HepG2 (cell line): Measurements from ENCODE around the gene ACADSB. TPM values are rescaled to one million over a fixed set of nuclear protein-coding genes. Genes with fewer than 3 reads are reported as not detected.
A peak's percentile ranks its signal among the peaks of the same experiment; 100 is the strongest.

Experiments used
- CAMTA2 ChIP-seq: sonication (generic); formaldehyde crosslinking; IDR thresholded peaks from 2 replicates; pipeline ENCODE4 v1.4.0; 2020; ENCODE audit warnings: mild to moderate bottlenecking, missing genetic modification reagents, borderline replicate concordance
- CHCHD3 ChIP-seq: sonication (generic); formaldehyde crosslinking; IDR thresholded peaks from 2 replicates; pipeline ENCODE4 v1.8.0; 2022; ENCODE audit warnings: mild to moderate bottlenecking, missing genetic modification reagents, moderate library complexity
- GATAD1 ChIP-seq: IDR thresholded peaks from 2 replicates; pipeline ENCODE4 v1.6.1; 2016; ENCODE audit warnings: missing genetic modification reagents, missing compliant biosample characterization
- GFI1 ChIP-seq: sonication (generic); formaldehyde crosslinking; IDR thresholded peaks from 2 replicates; pipeline ENCODE4 v1.5.0; 2020; ENCODE audit warnings: missing genetic modification reagents, mild to moderate bottlenecking, borderline replicate concordance
- HDAC2 ChIP-seq: sonication (generic); formaldehyde crosslinking; IDR thresholded peaks from 2 replicates; pipeline ENCODE4 v1.4.0; 2020; ENCODE audit warnings: missing genetic modification reagents
- HNRNPK ChIP-seq: fragments of 200-400 bp; formaldehyde crosslinking; IDR thresholded peaks from 2 replicates; pipeline ENCODE4 v1.6.1; 2018; ENCODE audit warnings: low read length, low read depth, moderate library complexity, mild to moderate bottlenecking; ENCODE audit not compliant: poor library complexity, severe bottlenecking
- ISL2 ChIP-seq: sonication (generic); formaldehyde crosslinking; IDR thresholded peaks from 2 replicates; pipeline ENCODE4 v1.5.0; 2020; ENCODE audit warnings: missing genetic modification reagents
- KDM6A ChIP-seq: IDR thresholded peaks from 2 replicates; pipeline ENCODE4 v1.6.1; 2016; ENCODE audit warnings: low read depth
- KLF9 ChIP-seq: IDR thresholded peaks from 2 replicates; pipeline ENCODE4 v1.6.1; 2016; ENCODE audit warnings: low read depth
- MAFF ChIP-seq: IDR thresholded peaks from 2 replicates; pipeline ENCODE4 v1.6.1; 2011; ENCODE audit warnings: low read depth, low read length, improper control_type of control experiment
- MEF2D ChIP-seq: sonication (generic); formaldehyde crosslinking; IDR thresholded peaks from 2 replicates; pipeline ENCODE4 v1.5.1; 2020; ENCODE audit warnings: mild to moderate bottlenecking, missing genetic modification reagents
- SIX1 ChIP-seq: sonication (generic); formaldehyde crosslinking; IDR thresholded peaks from 2 replicates; pipeline ENCODE4 v1.4.0; 2020; ENCODE audit warnings: missing genetic modification reagents, borderline replicate concordance
- STAT5B ChIP-seq: sonication (generic); formaldehyde crosslinking; IDR thresholded peaks from 2 replicates; pipeline ENCODE4 v1.4.0; 2020; ENCODE audit warnings: missing genetic modification reagents
- TBL1XR1 ChIP-seq: fragments of 150-350 bp; IDR thresholded peaks from 2 replicates; pipeline ENCODE4 v1.6.1; 2014; ENCODE audit warnings: borderline replicate concordance, low read length; ENCODE audit not compliant: partially characterized antibody
- TEAD2 ChIP-seq: sonication (generic); formaldehyde crosslinking; IDR thresholded peaks from 2 replicates; pipeline ENCODE4 v1.9.0; 2021; ENCODE audit warnings: missing genetic modification reagents
- TGIF2 ChIP-seq: IDR thresholded peaks from 2 replicates; pipeline ENCODE4 v1.6.1; 2016; ENCODE audit warnings: control low read depth, missing compliant biosample characterization
- YEATS4 ChIP-seq: sonication (generic); formaldehyde crosslinking; IDR thresholded peaks from 2 replicates; pipeline ENCODE4 v1.4.0; 2020; ENCODE audit warnings: missing genetic modification reagents, borderline replicate concordance
- ZFP90 ChIP-seq: sonication (generic); formaldehyde crosslinking; IDR thresholded peaks from 2 replicates; pipeline ENCODE4 v1.8.0; 2022; ENCODE audit warnings: missing genetic modification reagents, mild to moderate bottlenecking, inconsistent platforms, borderline replicate concordance
- ZNF121 ChIP-seq: sonication (generic); formaldehyde crosslinking; IDR thresholded peaks from 2 replicates; pipeline ENCODE4 v1.5.0; 2020; ENCODE audit warnings: mild to moderate bottlenecking, missing genetic modification reagents
- ZNF496 ChIP-seq: sonication (generic); formaldehyde crosslinking; IDR thresholded peaks from 2 replicates; pipeline ENCODE4 v1.8.1; 2023; ENCODE audit warnings: mild to moderate bottlenecking, moderate library complexity, missing genetic modification reagents; ENCODE audit not compliant: insufficient replicate concordance
- ZNF530 ChIP-seq: sonication (generic); formaldehyde crosslinking; IDR thresholded peaks from 2 replicates; pipeline ENCODE4 v1.5.0; 2020; ENCODE audit warnings: low read depth, mild to moderate bottlenecking, missing genetic modification reagents
- ZNF777 ChIP-seq: sonication (generic); formaldehyde crosslinking; IDR thresholded peaks from 2 replicates; pipeline ENCODE4 v1.4.0; 2020; ENCODE audit warnings: missing genetic modification reagents
- polyA plus RNA-seq, 8 experiments: library from polyadenylated mRNA; depleted of rRNA in 3 of 8; stranded (reverse) in 7 of 8; unstranded in 1 of 8; fragments of >200 nt; fragmentation: Illumina TruSeq in 4 of 8; extraction: Trizol in 4 of 8; gene quantifications; 2 replicates each; pipeline versions ENCODE4 v1.2.1 to v1.2.3, GENCODE V29; 2011 to 2016; ENCODE audit warnings: low read depth in 4 of 8, missing spikeins in 1 of 8, mixed read lengths in 1 of 8; ENCODE audit not compliant: insufficient read depth in 1 of 8
- total RNA-seq, 5 experiments: library from RNA; depleted of rRNA; stranded (reverse); fragments of >200 nt; fragmentation: Illumina TruSeq; extraction: Trizol; gene quantifications; 2 replicates each; pipeline ENCODE4 v1.2.3, GENCODE V29; 2016; ENCODE audit warnings: low read depth in 1 of 5
- TF ChIP-seq, protein P1 (sequence below): sonication (generic); formaldehyde crosslinking; IDR thresholded peaks from 2 replicates; pipeline ENCODE4 v1.4.0; 2020; ENCODE audit warnings: mild to moderate bottlenecking, missing genetic modification reagents
- TF ChIP-seq, protein P2 (sequence below): sonication (generic); formaldehyde crosslinking; IDR thresholded peaks from 2 replicates; pipeline ENCODE4 v1.4.0; 2020; ENCODE audit warnings: missing genetic modification reagents
- TF ChIP-seq, protein P3 (sequence below): sonication (generic); formaldehyde crosslinking; IDR thresholded peaks from 2 replicates; pipeline ENCODE4 v1.4.0; 2020; ENCODE audit warnings: mild to moderate bottlenecking, missing genetic modification reagents

The ACADSB gene
- total and polyA plus RNA-seq, 2 of the 13 experiments (the other 11 are each of a cell fraction or from before 2014, with no cell fraction given), result 80.0 to 87.6 TPM

DNA sequence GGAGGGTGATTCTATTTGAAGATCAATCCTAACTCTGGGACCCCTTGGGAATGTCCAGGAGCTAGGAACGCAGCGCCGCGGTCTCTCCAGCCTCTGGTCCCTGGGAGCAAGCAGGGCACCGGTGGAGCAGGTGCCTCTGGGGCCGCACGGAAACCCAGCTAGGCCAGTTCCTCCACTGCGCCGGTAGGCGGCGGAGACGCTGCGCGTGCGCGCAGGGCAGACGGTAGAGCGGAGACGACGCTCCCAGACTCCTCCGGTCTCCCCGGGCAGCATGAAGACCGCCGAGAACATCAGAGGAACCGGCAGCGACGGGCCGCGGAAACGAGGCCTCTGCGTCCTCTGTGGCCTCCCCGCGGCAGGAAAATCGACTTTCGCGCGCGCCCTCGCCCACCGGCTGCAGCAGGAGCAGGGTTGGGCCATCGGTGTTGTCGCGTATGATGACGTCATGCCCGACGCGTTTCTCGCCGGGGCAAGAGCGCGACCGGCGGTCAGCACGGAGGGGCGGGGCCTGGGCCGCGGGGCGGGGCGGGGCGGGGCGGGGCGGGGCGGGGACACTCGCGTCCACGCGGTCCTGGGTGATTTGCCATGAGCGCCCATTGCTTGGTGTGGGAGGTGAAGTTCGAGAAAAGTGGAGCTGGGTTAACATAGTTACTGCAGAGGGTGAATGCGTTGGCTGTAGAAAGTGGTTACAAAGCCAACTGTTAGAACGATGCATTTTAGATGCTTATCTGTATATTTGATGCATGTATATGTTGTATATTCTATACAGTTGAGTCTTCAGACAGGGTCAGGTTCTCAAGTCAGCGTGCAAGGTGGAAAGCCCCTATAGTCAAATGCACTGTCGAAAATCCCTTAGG lies 28.4 kb upstream of the ACADSB start, which contains the start of gene PSTK (continued):
- TF ChIP-seq HNRNPK (no peak), GFI1 (CRISPR knock-in tag) (no peak; the same call in 1 of the 2 replicates), CHCHD3 (CRISPR knock-in tag) (0 out of 2 replicates have a peak, but pooled peaks have one; percentile 51), TBL1XR1 (no peak), STAT5B (CRISPR knock-in tag) (peak; percentile 23; the same call in 1 of the 2 replicates), SIX1 (CRISPR knock-in tag) (no peak), HDAC2 (peak; percentile 82), TEAD2 (CRISPR knock-in tag) (peak; percentile 64; the same call in 1 of the 2 replicates), ZNF777 (CRISPR knock-in tag) (peak; percentile 81), ZNF496 (CRISPR knock-in tag) (no peak), CAMTA2 (0 out of 2 replicates have a peak, but pooled peaks have one; percentile 28), YEATS4 (CRISPR knock-in tag) (peak; percentile 91), MAFF (no peak), ZFP90 (peak; percentile 50), MEF2D (no peak; the same call in none of the 2 replicates), ISL2 (CRISPR knock-in tag) (peak; percentile 70), ZNF121 (CRISPR knock-in tag) (no peak), GATAD1 (CRISPR knock-in tag) (peak; percentile 92), ZNF530 (CRISPR knock-in tag) (no peak), KLF9 (CRISPR knock-in tag) (no peak), TGIF2 (CRISPR knock-in tag) (peak; percentile 79), KDM6A (CRISPR knock-in tag) (no peak)
- TF ChIP-seq, protein P1, sequence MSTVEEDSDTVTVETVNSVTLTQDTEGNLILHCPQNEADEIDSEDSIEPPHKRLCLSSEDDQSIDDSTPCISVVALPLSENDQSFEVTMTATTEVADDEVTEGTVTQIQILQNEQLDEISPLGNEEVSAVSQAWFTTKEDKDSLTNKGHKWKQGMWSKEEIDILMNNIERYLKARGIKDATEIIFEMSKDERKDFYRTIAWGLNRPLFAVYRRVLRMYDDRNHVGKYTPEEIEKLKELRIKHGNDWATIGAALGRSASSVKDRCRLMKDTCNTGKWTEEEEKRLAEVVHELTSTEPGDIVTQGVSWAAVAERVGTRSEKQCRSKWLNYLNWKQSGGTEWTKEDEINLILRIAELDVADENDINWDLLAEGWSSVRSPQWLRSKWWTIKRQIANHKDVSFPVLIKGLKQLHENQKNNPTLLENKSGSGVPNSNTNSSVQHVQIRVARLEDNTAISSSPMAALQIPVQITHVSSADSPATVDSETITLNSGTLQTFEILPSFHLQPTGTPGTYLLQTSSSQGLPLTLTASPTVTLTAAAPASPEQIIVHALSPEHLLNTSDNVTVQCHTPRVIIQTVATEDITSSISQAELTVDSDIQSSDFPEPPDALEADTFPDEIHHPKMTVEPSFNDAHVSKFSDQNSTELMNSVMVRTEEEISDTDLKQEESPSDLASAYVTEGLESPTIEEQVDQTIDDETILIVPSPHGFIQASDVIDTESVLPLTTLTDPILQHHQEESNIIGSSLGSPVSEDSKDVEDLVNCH (CRISPR knock-in tag), result no peak
- TF ChIP-seq, protein P2, sequence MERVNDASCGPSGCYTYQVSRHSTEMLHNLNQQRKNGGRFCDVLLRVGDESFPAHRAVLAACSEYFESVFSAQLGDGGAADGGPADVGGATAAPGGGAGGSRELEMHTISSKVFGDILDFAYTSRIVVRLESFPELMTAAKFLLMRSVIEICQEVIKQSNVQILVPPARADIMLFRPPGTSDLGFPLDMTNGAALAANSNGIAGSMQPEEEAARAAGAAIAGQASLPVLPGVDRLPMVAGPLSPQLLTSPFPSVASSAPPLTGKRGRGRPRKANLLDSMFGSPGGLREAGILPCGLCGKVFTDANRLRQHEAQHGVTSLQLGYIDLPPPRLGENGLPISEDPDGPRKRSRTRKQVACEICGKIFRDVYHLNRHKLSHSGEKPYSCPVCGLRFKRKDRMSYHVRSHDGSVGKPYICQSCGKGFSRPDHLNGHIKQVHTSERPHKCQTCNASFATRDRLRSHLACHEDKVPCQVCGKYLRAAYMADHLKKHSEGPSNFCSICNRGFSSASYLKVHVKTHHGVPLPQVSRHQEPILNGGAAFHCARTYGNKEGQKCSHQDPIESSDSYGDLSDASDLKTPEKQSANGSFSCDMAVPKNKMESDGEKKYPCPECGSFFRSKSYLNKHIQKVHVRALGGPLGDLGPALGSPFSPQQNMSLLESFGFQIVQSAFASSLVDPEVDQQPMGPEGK (CRISPR knock-in tag), result no peak
- TF ChIP-seq, protein P3, sequence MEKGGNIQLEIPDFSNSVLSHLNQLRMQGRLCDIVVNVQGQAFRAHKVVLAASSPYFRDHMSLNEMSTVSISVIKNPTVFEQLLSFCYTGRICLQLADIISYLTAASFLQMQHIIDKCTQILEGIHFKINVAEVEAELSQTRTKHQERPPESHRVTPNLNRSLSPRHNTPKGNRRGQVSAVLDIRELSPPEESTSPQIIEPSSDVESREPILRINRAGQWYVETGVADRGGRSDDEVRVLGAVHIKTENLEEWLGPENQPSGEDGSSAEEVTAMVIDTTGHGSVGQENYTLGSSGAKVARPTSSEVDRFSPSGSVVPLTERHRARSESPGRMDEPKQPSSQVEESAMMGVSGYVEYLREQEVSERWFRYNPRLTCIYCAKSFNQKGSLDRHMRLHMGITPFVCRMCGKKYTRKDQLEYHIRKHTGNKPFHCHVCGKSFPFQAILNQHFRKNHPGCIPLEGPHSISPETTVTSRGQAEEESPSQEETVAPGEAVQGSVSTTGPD (CRISPR knock-in tag), result no peak
